HL-60 (cell line): Measurements from ENCODE around the gene GRIA3.

Source experiments
- TF ChIP-seq, protein P1 (sequence below): IDR thresholded peaks from one replicate; pipeline ENCODE4 v1.5.1; 2011; ENCODE audit warnings: low read length, control low read depth, inconsistent platforms; ENCODE audit not compliant: insufficient read depth
- TF ChIP-seq, protein P2 (sequence below): IDR thresholded peaks from 2 replicates; pipeline ENCODE4 v1.6.1; 2012; ENCODE audit warnings: low read depth; ENCODE audit not compliant: insufficient replicate concordance

DNA sequence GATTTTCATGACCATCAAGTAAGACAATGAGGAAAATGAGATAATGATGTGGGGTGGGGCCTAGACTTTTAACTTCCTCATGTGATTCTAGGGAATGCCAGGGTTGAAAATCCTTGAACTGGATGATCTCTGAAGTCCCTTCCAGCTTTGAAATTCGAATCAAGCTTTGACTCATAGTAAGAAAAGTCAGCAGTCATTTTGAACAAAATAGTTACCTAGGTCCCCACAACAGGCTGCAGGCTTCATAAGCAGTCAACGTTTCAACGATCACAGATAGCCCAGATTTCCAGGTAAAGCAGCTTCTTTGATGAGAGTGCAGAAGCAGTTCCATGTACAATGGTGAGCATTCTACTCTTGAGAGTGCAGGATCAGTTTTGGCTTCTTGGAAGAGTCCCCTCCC is 93.7 kb downstream of the GRIA3 start:
- TF ChIP-seq, protein P1, sequence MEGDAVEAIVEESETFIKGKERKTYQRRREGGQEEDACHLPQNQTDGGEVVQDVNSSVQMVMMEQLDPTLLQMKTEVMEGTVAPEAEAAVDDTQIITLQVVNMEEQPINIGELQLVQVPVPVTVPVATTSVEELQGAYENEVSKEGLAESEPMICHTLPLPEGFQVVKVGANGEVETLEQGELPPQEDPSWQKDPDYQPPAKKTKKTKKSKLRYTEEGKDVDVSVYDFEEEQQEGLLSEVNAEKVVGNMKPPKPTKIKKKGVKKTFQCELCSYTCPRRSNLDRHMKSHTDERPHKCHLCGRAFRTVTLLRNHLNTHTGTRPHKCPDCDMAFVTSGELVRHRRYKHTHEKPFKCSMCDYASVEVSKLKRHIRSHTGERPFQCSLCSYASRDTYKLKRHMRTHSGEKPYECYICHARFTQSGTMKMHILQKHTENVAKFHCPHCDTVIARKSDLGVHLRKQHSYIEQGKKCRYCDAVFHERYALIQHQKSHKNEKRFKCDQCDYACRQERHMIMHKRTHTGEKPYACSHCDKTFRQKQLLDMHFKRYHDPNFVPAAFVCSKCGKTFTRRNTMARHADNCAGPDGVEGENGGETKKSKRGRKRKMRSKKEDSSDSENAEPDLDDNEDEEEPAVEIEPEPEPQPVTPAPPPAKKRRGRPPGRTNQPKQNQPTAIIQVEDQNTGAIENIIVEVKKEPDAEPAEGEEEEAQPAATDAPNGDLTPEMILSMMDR = no peak
- TF ChIP-seq, protein P2, sequence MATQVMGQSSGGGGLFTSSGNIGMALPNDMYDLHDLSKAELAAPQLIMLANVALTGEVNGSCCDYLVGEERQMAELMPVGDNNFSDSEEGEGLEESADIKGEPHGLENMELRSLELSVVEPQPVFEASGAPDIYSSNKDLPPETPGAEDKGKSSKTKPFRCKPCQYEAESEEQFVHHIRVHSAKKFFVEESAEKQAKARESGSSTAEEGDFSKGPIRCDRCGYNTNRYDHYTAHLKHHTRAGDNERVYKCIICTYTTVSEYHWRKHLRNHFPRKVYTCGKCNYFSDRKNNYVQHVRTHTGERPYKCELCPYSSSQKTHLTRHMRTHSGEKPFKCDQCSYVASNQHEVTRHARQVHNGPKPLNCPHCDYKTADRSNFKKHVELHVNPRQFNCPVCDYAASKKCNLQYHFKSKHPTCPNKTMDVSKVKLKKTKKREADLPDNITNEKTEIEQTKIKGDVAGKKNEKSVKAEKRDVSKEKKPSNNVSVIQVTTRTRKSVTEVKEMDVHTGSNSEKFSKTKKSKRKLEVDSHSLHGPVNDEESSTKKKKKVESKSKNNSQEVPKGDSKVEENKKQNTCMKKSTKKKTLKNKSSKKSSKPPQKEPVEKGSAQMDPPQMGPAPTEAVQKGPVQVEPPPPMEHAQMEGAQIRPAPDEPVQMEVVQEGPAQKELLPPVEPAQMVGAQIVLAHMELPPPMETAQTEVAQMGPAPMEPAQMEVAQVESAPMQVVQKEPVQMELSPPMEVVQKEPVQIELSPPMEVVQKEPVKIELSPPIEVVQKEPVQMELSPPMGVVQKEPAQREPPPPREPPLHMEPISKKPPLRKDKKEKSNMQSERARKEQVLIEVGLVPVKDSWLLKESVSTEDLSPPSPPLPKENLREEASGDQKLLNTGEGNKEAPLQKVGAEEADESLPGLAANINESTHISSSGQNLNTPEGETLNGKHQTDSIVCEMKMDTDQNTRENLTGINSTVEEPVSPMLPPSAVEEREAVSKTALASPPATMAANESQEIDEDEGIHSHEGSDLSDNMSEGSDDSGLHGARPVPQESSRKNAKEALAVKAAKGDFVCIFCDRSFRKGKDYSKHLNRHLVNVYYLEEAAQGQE = no peak
